Right lung (tissue), 5 donors: ENCODE data around the gene HIP1R. TPM values are rescaled to one million over a fixed set of nuclear protein-coding genes. Genes with fewer than 3 reads are reported as not detected.
A peak's percentile ranks its signal among the peaks of the same experiment; 100 is the strongest.

Experiments used
- DNase-seq, 2 donors: peaks; one replicate each; pipeline ENCODE4 v3.0.0-alpha.2; 2013
- polyA plus RNA-seq, 5 donors: library from polyadenylated mRNA; unstranded; fragments of 120-200 nt; gene quantifications; one replicate each; pipeline versions ENCODE4 v1.2.1 to v1.2.3, GENCODE V29; 2013; ENCODE audit warnings: inconsistent platforms in 1 of 5, low replicate concordance in 1 of 5; ENCODE audit not compliant: insufficient read length in 5 of 5, insufficient read depth in 1 of 5

The HIP1R gene
- polyA plus RNA-seq, 5 donors = 21.6 to 31.7 (median 27.4) TPM

GRCh38 chr12:122858591-122859302, 23.5 kb downstream of the HIP1R start:
- DNase-seq = no peak

- no peak for DNase-seq
These were observed 24.2 kb downstream of the HIP1R start for GRCh38 chr12:122859303-122860039.

- peak; percentile 67 to 81 for DNase-seq
These were observed 25.0 kb downstream of the HIP1R start for GRCh38 chr12:122860040-122860853.

GRCh38 chr12:122860854-122861586, 25.8 kb downstream of the HIP1R start:
- DNase-seq = no peak

- no peak for DNase-seq
These were observed 26.3 kb downstream of the HIP1R start for GRCh38 chr12:122861587-122861970.

- no peak for DNase-seq
These were observed 26.9 kb downstream of the HIP1R start for GRCh38 chr12:122862110-122862634.

GRCh38 chr12:122862872-122863701, 27.8 kb downstream of the HIP1R start:
- no peak for DNase-seq

- no peak for DNase-seq
These were observed 29.6 kb downstream of the HIP1R start for GRCh38 chr12:122864894-122865253.

GRCh38 chr12:122865268-122866231, 30.3 kb downstream of the HIP1R start:
- DNase-seq = no peak

- no peak for DNase-seq
These were observed 31.1 kb downstream of the HIP1R start for GRCh38 chr12:122866379-122866778.

- no peak for DNase-seq
These were observed 31.8 kb downstream of the HIP1R start for GRCh38 chr12:122866950-122867607.

GRCh38 chr12:122867691-122868461, 32.6 kb downstream of the HIP1R start:
- no peak for DNase-seq

GRCh38 chr12:122868471-122869177, 33.4 kb downstream of the HIP1R start:
- DNase-seq = no peak

GRCh38 chr12:122869207-122869973, 34.1 kb downstream of the HIP1R start:
- no peak for DNase-seq

GRCh38 chr12:122870163-122870842, 35.0 kb downstream of the HIP1R start:
- no peak for DNase-seq
